ENCODE data around the gene PDCD1.

DNA sequence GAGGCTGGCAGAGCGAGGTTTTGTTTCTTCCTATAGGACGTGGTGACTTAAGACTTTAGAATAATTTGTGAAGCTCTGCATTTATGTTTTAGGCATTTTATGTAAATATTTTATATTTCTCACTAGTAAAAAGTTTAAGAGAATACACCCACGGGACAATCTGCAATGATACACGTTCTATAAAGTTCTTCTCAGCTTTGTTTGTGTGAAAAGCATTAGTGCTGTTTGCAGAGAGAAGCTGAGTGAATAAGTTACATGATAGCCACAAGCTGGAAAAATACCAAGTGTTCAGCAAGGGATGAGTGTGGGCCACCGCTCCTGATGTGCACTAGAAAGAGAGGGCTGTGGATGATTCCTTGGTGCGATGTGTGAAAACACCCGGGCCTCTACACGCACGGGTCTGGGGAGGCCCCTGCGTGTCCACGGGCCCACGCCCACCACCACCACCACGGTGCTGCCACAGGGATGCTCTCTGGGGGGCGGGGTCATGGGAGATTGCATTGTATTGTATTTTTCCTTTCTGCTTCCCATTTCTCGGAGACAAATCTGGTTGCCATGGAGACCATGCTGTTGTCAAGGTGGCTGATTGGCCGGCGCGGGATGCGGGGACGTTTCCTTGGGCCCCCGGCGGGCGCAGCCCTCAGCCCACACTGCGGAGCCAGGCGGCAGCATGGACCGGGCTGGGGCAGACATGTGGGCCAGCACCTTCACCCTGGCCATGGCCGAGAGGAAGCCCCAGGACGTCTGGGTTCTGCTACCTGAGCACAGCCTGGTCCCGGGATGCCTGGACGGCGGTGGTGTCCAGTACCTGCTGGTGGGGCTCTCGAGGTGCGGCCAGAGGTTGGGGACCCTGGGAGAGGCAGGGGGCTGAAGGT lies 10.6 kb upstream of the PDCD1 start, which contains the start of gene RTP5:
- TF ChIP-seq, protein P1, sequence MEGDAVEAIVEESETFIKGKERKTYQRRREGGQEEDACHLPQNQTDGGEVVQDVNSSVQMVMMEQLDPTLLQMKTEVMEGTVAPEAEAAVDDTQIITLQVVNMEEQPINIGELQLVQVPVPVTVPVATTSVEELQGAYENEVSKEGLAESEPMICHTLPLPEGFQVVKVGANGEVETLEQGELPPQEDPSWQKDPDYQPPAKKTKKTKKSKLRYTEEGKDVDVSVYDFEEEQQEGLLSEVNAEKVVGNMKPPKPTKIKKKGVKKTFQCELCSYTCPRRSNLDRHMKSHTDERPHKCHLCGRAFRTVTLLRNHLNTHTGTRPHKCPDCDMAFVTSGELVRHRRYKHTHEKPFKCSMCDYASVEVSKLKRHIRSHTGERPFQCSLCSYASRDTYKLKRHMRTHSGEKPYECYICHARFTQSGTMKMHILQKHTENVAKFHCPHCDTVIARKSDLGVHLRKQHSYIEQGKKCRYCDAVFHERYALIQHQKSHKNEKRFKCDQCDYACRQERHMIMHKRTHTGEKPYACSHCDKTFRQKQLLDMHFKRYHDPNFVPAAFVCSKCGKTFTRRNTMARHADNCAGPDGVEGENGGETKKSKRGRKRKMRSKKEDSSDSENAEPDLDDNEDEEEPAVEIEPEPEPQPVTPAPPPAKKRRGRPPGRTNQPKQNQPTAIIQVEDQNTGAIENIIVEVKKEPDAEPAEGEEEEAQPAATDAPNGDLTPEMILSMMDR (conservative IDR thresholded peaks at IDR 0.05 in 1 of 2, IDR thresholded peaks at IDR 0.05 in 1 of 2; ENCODE audit: extremely low read depth in 1 of 2, insufficient read depth in 1 of 2, low read depth in 1 of 2, low read length in 2 of 2) = no peak
- TF ChIP-seq EZH2 (IDR thresholded peaks at IDR 0.05; ENCODE audit: borderline replicate concordance, low read length) = no peak
